Measurements from ENCODE around the gene KATNAL1. TPM values are rescaled to one million over a fixed set of nuclear protein-coding genes. Genes with fewer than 3 reads are reported as not detected.

KATNAL1 gene
- total RNA-seq, 1 experiment from 2014 or later = 11.2 TPM

DNA sequence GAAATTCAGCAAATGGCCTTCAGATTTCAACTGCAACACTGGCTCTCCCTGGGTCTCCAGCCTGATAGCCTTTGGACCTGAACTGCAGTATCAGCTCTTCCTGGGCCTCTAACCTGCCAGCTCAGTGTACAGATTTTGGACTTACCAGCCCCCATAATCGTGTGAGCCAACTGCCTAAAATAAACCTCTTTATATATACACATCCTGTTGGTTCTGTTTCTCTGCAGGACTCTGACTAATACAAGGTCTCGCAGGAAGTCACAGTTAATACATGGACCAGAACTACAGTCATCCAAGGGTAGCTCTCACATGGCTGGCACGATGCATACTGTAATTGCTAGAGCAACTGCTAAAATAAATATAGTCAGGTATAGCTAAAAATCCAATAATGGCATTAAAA is 85.1 kb downstream of the KATNAL1 start:
- Histone ChIP-seq H3K4me2 (ENCODE audit: insufficient read depth, insufficient read length, low read length) (no peak overlapping the region), H2BK120ac (ENCODE audit: low read depth, low read length, poor library complexity, severe bottlenecking) (no peak overlapping the region), H3K14ac (ENCODE audit: insufficient read depth, low read length) (no peak overlapping the region), H4K8ac (replicated peaks; ENCODE audit: insufficient read length, low read depth, low read length) (no peak overlapping the region), H3K23ac (ENCODE audit: insufficient read length, low read depth, low read length) (no peak overlapping the region), H2BK20ac (ENCODE audit: low read depth, low read length, poor library complexity, severe bottlenecking) (no peak overlapping the region), H3T11ph (ENCODE audit: low read length) (no peak overlapping the region), H3K23me2 (ENCODE audit: insufficient read length, low read depth, low read length, poor library complexity, severe bottlenecking) (no peaks in the 10 kb centered on the region), H3K27ac (ENCODE audit: insufficient read length, low read depth, low read length) (no peak overlapping the region), H4K5ac (ENCODE audit: insufficient read length, low read depth, low read length) (no peak overlapping the region), H2AK5ac (ENCODE audit: insufficient read length, low read length) (no peak overlapping the region), H2AFZ (ENCODE audit: low read length) (no peak overlapping the region), H3K4me1 (ENCODE audit: insufficient read depth, low read length) (no peaks in the 10 kb centered on the region), H3K4ac (ENCODE audit: low read depth, low read length) (no peak overlapping the region), H3K79me2 (ENCODE audit: insufficient read depth, low read length) (no peaks in the 10 kb centered on the region), H3K9ac (ENCODE audit: extremely low read depth, insufficient read length, low read length) (no peak overlapping the region), H4K20me1 (ENCODE audit: control insufficient read depth, insufficient read depth, insufficient read length) (no peaks in the 10 kb centered on the region), H2BK15ac (ENCODE audit: low read depth, low read length) (no peak overlapping the region), H3K27me3 (ENCODE audit: insufficient read depth, low read length) (no peaks in the 10 kb centered on the region), H3K9me3 (ENCODE audit: control insufficient read depth, low read depth, low read length) (no peaks in the 10 kb centered on the region), H3K56ac (ENCODE audit: insufficient read length, low read depth, low read length) (no peak overlapping the region), H3K18ac (ENCODE audit: insufficient read length, low read depth, low read length) (no peak overlapping the region), H4K91ac (ENCODE audit: insufficient read length, low read depth, low read length) (no peak overlapping the region), H3K79me1 (ENCODE audit: insufficient read depth, low read depth, low read length, poor library complexity, severe bottlenecking) (no peaks in the 10 kb centered on the region), H2BK12ac (ENCODE audit: insufficient read length, low read depth, low read length) (no peak overlapping the region), H2BK5ac (ENCODE audit: insufficient read length, low read length) (no peak overlapping the region)
- no peak overlapping the region for H3K27ac Mint-ChIP-seq
- H3K9me3 Mint-ChIP-seq = peaks cover 12 to 15% of the 10 kb centered on the region in 2 experiments; a peak in 4 of 5 replicates
- H3K4me1 Mint-ChIP-seq = no peaks in the 10 kb centered on the region
- DNase-seq = no peak
- H3K4me3 Mint-ChIP-seq = no peak overlapping the region
- no peaks in the 10 kb centered on the region for H3K27me3 Mint-ChIP-seq (ENCODE audit: low read depth)
- no peak for TF ChIP-seq CTCF (conservative IDR thresholded peaks at IDR 0.05)
- WGBS (ENCODE audit: extremely low coverage, insufficient read length, low lambda C conversion rate) = no CpG with 5 or more reads among the region's 3 CpGs
- H3K36me3 Mint-ChIP-seq (ENCODE audit: insufficient read depth in 1 of 3, low read depth in 3 of 3) = peaks cover 32 to 51% (median 46%) of the 10 kb centered on the region in 3 experiments
